ENCODE measurements around the gene MAPK10. TPM values are rescaled to one million over a fixed set of nuclear protein-coding genes. Genes with fewer than 3 reads are reported as not detected.

The MAPK10 gene
- total RNA-seq, 1 experiment from 2014 or later, result 0.44 TPM

- no TSS peak for BruUV-seq (replicated peaks)
- no peaks in the 10 kb centered on the region for H3K36me3 ChIP-seq (ENCODE audit: low read depth, low read length)
- DNase-seq, result no peak
- peak overlapping the region; percentile 94 for H3K27ac ChIP-seq (ENCODE audit: low read length)
- no peaks in the 10 kb centered on the region for H4K20me1 ChIP-seq (ENCODE audit: low read length)
- intact Hi-C loops (cut with micrococcal nuclease), result loop anchor here (5.0 kb wide), 1 partner anchor 166 kb away; no protein-coding TSS in a partner anchor
- H2AFZ ChIP-seq (ENCODE audit: low read length), result no peak overlapping the region
- ChIA-PET CTCF (no interaction called here), POLR2A (ENCODE audit: unreplicated experiment) (no interaction called here)
- H3K9ac ChIP-seq (ENCODE audit: low read length), result peak overlapping the region; percentile 85
- H3K9me3 ChIP-seq (ENCODE audit: low read length), result no peaks in the 10 kb centered on the region
- H3F3A ChIP-seq (ENCODE audit: low read length, unreplicated experiment), result no peaks in the 10 kb centered on the region
- no peak; the same call in 1 of the 2 replicates for ATAC-seq
- no peaks in the 10 kb centered on the region for H3K9me2 ChIP-seq (replicated peaks; ENCODE audit: low read length)
- no peak for TF ChIP-seq EZH2 (IDR thresholded peaks at IDR 0.05; ENCODE audit: low read length, unreplicated experiment)
- TF ChIP-seq EZH2phosphoT487 (IDR thresholded peaks at IDR 0.05; ENCODE audit: borderline replicate concordance, low read length), result no peak
- no peak for TF ChIP-seq CTCF (conservative IDR thresholded peaks at IDR 0.05; ENCODE audit: low read depth, low read length)
- H3K4me1 ChIP-seq (ENCODE audit: insufficient read depth, low read length), result peaks cover 32% of the 10 kb centered on the region
- peak overlapping the region; percentile 74 for H3K4me2 ChIP-seq (ENCODE audit: low read length)
- H3K4me3 ChIP-seq (ENCODE audit: low read length), result peak overlapping the region; percentile 23; the same call in 1 of the 2 replicates
- no peaks in the 10 kb centered on the region for H3K79me2 ChIP-seq (ENCODE audit: low read length)
- H3K27me3 ChIP-seq (ENCODE audit: low read length), result no peaks in the 10 kb centered on the region
These were observed 406.7 kb downstream of the MAPK10 start for GRCh38 chr4:85952972-85953650.

GRCh38 chr4:85952528-85952927, 407.3 kb downstream of the MAPK10 start:
- intact Hi-C loops (cut with micrococcal nuclease), result loop anchor here (5.0 kb wide), 1 partner anchor 165 kb away; no protein-coding TSS in a partner anchor
- peak overlapping the region; percentile 74 for H3K4me2 ChIP-seq (ENCODE audit: low read length)
- H3K4me3 ChIP-seq (ENCODE audit: low read length), result peak overlapping the region; percentile 23; the same call in 1 of the 2 replicates
- H3K9me2 ChIP-seq (replicated peaks; ENCODE audit: low read length), result no peaks in the 10 kb centered on the region
- no peaks in the 10 kb centered on the region for H3K9me3 ChIP-seq (ENCODE audit: low read length)
- no peaks in the 10 kb centered on the region for H4K20me1 ChIP-seq (ENCODE audit: low read length)
- H3F3A ChIP-seq (ENCODE audit: low read length, unreplicated experiment), result no peaks in the 10 kb centered on the region
- peak overlapping the region; percentile 94 for H3K27ac ChIP-seq (ENCODE audit: low read length)
- ATAC-seq (peak; percentile 81), DNase-seq (peak; percentile 79)
- no peaks in the 10 kb centered on the region for H3K79me2 ChIP-seq (ENCODE audit: low read length)
- no peaks in the 10 kb centered on the region for H3K27me3 ChIP-seq (ENCODE audit: low read length)
- H2AFZ ChIP-seq (ENCODE audit: low read length), result no peak overlapping the region
- no peaks in the 10 kb centered on the region for H3K36me3 ChIP-seq (ENCODE audit: low read depth, low read length)
- CTCF ChIA-PET, result interaction anchor here (0.8 kb wide), 1 partner anchor 156 kb away, joined by 3 read pairs; no protein-coding TSS in a partner anchor
- no TSS peak for BruUV-seq (replicated peaks)
- TF ChIP-seq EZH2 (IDR thresholded peaks at IDR 0.05; ENCODE audit: low read length, unreplicated experiment), result no peak
- no peak for TF ChIP-seq CTCF (conservative IDR thresholded peaks at IDR 0.05; ENCODE audit: low read depth, low read length)
- no peak for TF ChIP-seq EZH2phosphoT487 (IDR thresholded peaks at IDR 0.05; ENCODE audit: borderline replicate concordance, low read length)
- POLR2A ChIA-PET (ENCODE audit: unreplicated experiment), result no interaction called here
- peak overlapping the region; percentile 85 for H3K9ac ChIP-seq (ENCODE audit: low read length)
- H3K4me1 ChIP-seq (ENCODE audit: insufficient read depth, low read length), result peaks cover 32% of the 10 kb centered on the region

- Histone ChIP-seq H3K9me3 (ENCODE audit: low read length) (no peaks in the 10 kb centered on the region), H3K9me2 (replicated peaks; ENCODE audit: low read length) (no peaks in the 10 kb centered on the region), H2AFZ (ENCODE audit: low read length) (no peak overlapping the region), H3K4me2 (ENCODE audit: low read length) (no peak overlapping the region), H3K36me3 (ENCODE audit: low read depth, low read length) (no peaks in the 10 kb centered on the region), H3K79me2 (ENCODE audit: low read length) (no peaks in the 10 kb centered on the region), H3K4me1 (ENCODE audit: insufficient read depth, low read length) (peaks cover 31% of the 10 kb centered on the region), H3K27ac (ENCODE audit: low read length) (no peak overlapping the region), H3F3A (ENCODE audit: low read length, unreplicated experiment) (no peaks in the 10 kb centered on the region), H4K20me1 (ENCODE audit: low read length) (no peaks in the 10 kb centered on the region), H3K9ac (ENCODE audit: low read length) (no peak overlapping the region), H3K27me3 (ENCODE audit: low read length) (no peaks in the 10 kb centered on the region), H3K4me3 (ENCODE audit: low read length) (no peak overlapping the region)
- no TSS peak for BruUV-seq (replicated peaks)
- intact Hi-C loops (cut with micrococcal nuclease), result loop anchor here (5.0 kb wide), 1 partner anchor 164 kb away; no protein-coding TSS in a partner anchor
- DNase-seq (no peak), ATAC-seq (no peak)
- TF ChIP-seq EZH2 (IDR thresholded peaks at IDR 0.05; ENCODE audit: low read length, unreplicated experiment) (no peak), CTCF (conservative IDR thresholded peaks at IDR 0.05; ENCODE audit: low read depth, low read length) (no peak), EZH2phosphoT487 (IDR thresholded peaks at IDR 0.05; ENCODE audit: borderline replicate concordance, low read length) (no peak)
- POLR2A ChIA-PET (ENCODE audit: unreplicated experiment), result no interaction called here
- CTCF ChIA-PET, result no interaction called here
These were observed 408.8 kb downstream of the MAPK10 start for GRCh38 chr4:85951099-85951498.

All from PC-3 (cell line).